Neutrophil (primary cell): ENCODE measurements around the gene ZNF25.
A peak's percentile ranks its signal among the peaks of the same experiment; 100 is the strongest.

Experiments used
- H3K27ac ChIP-seq: fragments of 200-600 bp; sonication (generic); 2 replicates; pipeline ENCODE4 v1.5.1; 2016; ENCODE audit warnings: mild to moderate bottlenecking, moderate library complexity
- H3K27me3 ChIP-seq: fragments of 200-600 bp; sonication (generic); 2 replicates; pipeline ENCODE4 v1.6.0; 2016; ENCODE audit warnings: mild to moderate bottlenecking
- H3K36me3 ChIP-seq: fragments of 200-600 bp; sonication (generic); 2 replicates; pipeline ENCODE4 v1.5.1; 2017
- H3K4me1 ChIP-seq, 2 experiments: fragments of 200-600 bp in 1 of 2; sonication (generic) in 1 of 2; 1 replicate in 1 of 2; 2 replicates in 1 of 2; pipeline versions ENCODE4 v1.5.1 to v1.6.1; 2013 to 2016; ENCODE audit warnings: low read depth in 1 of 2, low read length in 1 of 2, mild to moderate bottlenecking in 1 of 2, moderate library complexity in 1 of 2; ENCODE audit not compliant: control insufficient read depth in 1 of 2, insufficient read depth in 1 of 2
- H3K4me3 ChIP-seq, 2 experiments: fragments of 200-600 bp in 1 of 2; sonication (generic) in 1 of 2; 1 replicate in 1 of 2; 2 replicates in 1 of 2; pipeline ENCODE4 v1.5.1; 2013 to 2016; ENCODE audit warnings: low read depth in 1 of 2, low read length in 1 of 2, mild to moderate bottlenecking in 1 of 2, moderate library complexity in 1 of 2
- H3K9me3 ChIP-seq: fragments of 200-600 bp; sonication (generic); 2 replicates; pipeline ENCODE4 v1.5.1; 2016
- TF ChIP-seq, protein P1 (sequence below): fragments of 200-600 bp; sonication (generic); IDR thresholded peaks from 2 replicates; pipeline ENCODE4 v1.5.1; 2016; ENCODE audit warnings: antibody characterized with exemption

ZNF25 gene

DNA sequence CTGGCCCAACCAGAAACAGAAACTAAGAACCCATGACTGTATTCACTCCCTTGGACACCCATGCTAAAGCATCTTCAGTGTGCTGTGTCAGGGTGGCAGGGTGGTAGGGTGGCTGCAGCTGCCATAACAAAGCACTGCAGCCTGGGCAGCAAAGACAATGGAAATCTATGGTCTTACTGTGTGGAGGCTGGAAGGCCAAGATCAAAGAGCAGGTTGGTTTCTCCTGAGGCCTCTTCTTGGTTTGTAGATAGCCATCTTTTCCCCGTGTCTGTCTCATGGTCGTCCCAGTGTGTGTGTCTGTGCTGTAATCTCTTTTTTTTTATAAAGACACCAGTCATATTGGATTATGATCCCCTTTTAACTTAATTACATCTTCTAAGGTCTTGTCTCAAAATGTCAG lies 15.2 kb upstream of the ZNF25 start:
- no peaks in the 10 kb centered on the region for H3K4me1 ChIP-seq
- TF ChIP-seq, protein P1, sequence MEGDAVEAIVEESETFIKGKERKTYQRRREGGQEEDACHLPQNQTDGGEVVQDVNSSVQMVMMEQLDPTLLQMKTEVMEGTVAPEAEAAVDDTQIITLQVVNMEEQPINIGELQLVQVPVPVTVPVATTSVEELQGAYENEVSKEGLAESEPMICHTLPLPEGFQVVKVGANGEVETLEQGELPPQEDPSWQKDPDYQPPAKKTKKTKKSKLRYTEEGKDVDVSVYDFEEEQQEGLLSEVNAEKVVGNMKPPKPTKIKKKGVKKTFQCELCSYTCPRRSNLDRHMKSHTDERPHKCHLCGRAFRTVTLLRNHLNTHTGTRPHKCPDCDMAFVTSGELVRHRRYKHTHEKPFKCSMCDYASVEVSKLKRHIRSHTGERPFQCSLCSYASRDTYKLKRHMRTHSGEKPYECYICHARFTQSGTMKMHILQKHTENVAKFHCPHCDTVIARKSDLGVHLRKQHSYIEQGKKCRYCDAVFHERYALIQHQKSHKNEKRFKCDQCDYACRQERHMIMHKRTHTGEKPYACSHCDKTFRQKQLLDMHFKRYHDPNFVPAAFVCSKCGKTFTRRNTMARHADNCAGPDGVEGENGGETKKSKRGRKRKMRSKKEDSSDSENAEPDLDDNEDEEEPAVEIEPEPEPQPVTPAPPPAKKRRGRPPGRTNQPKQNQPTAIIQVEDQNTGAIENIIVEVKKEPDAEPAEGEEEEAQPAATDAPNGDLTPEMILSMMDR: no peak
- H3K4me3 ChIP-seq: no peak overlapping the region
- no peak overlapping the region for H3K27ac ChIP-seq
- no peaks in the 10 kb centered on the region for H3K36me3 ChIP-seq
- no peaks in the 10 kb centered on the region for H3K27me3 ChIP-seq
- H3K9me3 ChIP-seq: no peaks in the 10 kb centered on the region

DNA sequence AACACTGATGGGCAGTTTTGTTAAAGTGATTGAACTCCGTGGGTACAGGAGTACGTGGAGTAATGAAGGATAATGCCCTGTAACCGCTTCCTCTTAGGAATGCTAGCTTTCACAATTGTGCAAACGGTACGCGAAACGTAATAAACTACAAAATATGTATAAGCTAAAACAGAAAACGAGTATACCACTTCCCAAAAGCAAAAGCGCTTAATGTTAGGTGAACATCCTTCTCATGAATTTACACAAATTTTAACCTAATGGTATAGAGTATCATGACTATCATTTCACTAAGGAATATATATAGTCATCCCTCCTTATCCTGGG lies 395 bp upstream of the ZNF25 start:
- H3K9me3 ChIP-seq: no peaks in the 10 kb centered on the region
- TF ChIP-seq, protein P1: no peak
- no peaks in the 10 kb centered on the region for H3K27me3 ChIP-seq
- no peaks in the 10 kb centered on the region for H3K36me3 ChIP-seq
- peak overlapping the region; percentile 91 to 97 for H3K4me3 ChIP-seq
- H3K4me1 ChIP-seq: peaks cover 17% of the 10 kb centered on the region in 2 experiments
- H3K27ac ChIP-seq: peak overlapping the region; percentile 87

DNA sequence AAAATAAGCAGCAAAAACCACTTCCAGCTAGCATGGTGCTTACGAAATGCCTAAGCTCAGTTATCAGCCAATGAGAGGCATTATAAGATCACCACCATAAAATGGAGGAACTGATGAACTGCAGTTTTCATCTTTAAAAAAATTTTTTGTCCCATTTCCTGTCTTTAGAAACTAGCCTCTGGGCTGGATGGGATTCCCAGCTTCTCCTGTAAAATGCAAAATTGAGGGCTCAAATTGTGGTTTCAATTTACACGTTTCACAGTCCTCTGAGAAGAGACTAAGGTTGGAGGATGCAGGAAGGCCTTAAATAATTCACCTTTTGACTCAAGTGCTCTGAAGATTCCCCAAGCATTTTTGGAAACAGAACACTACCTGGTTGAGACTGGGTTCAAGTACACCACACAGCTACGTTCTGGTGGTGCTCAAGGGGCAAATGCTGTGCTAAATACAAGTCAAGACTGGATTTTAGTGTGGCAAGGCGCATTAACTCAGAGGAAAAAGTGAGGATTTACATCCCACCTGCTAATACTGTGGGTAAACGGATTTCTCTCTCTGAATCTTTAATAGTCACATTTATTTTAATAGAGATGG lies 951 bp downstream of the ZNF25 start:
- Histone ChIP-seq H3K27me3 (no peaks in the 10 kb centered on the region), H3K9me3 (no peaks in the 10 kb centered on the region), H3K36me3 (peaks cover 5% of the 10 kb centered on the region), H3K4me1 (peaks cover 17% of the 10 kb centered on the region in 2 experiments), H3K27ac (peak overlapping the region; percentile 87), H3K4me3 (peak overlapping the region; percentile 91 to 97)
- TF ChIP-seq, protein P1: no peak

DNA sequence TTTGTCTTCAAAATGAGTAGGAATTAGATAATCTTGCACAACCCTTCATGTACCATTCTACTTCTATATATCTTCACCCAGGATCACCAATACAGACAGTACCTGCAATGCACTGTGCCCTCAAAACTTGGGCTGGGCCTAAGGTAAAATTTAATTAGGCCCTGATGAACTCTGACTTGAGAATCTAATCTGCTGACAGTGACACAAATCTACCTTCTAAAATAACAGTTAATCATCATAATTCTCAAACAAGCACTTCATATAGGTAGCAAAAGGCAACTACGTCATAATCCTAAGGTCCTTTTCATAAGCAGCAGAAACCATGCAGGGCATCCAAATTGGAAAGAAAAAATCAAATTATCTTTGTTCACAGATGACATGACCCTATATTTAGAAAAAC lies 4.1 kb downstream of the ZNF25 start:
- no peak overlapping the region for H3K4me3 ChIP-seq
- no peak overlapping the region for H3K27ac ChIP-seq
- H3K27me3 ChIP-seq: no peaks in the 10 kb centered on the region
- peaks cover 19% of the 10 kb centered on the region for H3K36me3 ChIP-seq
- TF ChIP-seq, protein P1: no peak
- H3K9me3 ChIP-seq: no peaks in the 10 kb centered on the region
- peaks cover 17% of the 10 kb centered on the region in 2 experiments for H3K4me1 ChIP-seq

DNA sequence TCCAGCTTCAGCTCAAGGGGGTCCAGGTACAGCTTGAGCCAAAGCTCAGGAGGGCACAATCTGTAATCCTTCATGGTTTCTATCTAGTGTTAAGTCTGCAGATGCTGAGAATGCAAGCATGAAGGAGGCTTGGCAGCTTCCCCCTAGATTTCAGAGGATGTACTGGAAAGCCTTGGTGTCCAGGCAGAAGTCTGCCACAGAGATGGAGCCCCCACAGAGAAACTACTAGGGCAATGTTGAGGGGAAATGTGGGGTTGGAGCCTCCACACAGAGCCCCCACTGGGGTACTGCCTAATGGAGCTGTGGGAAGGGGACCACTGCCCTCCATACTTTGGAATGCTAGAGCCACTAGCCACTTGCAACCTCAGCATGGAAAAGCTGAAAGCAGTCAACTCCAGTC lies 11.4 kb downstream of the ZNF25 start:
- H3K27me3 ChIP-seq: no peaks in the 10 kb centered on the region
- H3K4me3 ChIP-seq: no peak overlapping the region
- no peaks in the 10 kb centered on the region for H3K4me1 ChIP-seq
- no peak overlapping the region for H3K27ac ChIP-seq
- H3K9me3 ChIP-seq: no peaks in the 10 kb centered on the region
- H3K36me3 ChIP-seq: peaks cover 13% of the 10 kb centered on the region
- TF ChIP-seq, protein P1: no peak
